Stimulated activated naive CD8-positive, alpha-beta T cell treated with anti-CD3 and anti-CD28 coated beads, Interleukin-15, Interleukin-2, amounts not matched to agents 100 ng/mL and 50 ng/mL, for 24 hours (primary cell): Measurements from ENCODE around the gene ADCY2.
"Not testable (repeated sequence)": the region's sequence is repeated elsewhere in the genome, so short reads cannot be mapped to it uniquely, and the experiment has no call there.

ENCODE experiments used
- H3K27ac Mint-ChIP-seq: one replicate; pipeline ENCODE4 v1.8.0; 2021; ENCODE audit warnings: mild to moderate bottlenecking, mixed read lengths
- H3K27me3 Mint-ChIP-seq: one replicate; pipeline ENCODE4 v1.8.0; 2021; ENCODE audit warnings: mixed read lengths
- H3K36me3 Mint-ChIP-seq: one replicate; pipeline ENCODE4 v1.8.0; 2021; ENCODE audit warnings: low read depth, mixed read lengths
- H3K4me1 Mint-ChIP-seq: one replicate; pipeline ENCODE4 v1.8.0; 2021; ENCODE audit warnings: low read depth, mixed read lengths
- H3K4me3 Mint-ChIP-seq: one replicate; pipeline ENCODE4 v1.8.0; 2021; ENCODE audit warnings: mild to moderate bottlenecking, mixed read lengths
- H3K9me3 Mint-ChIP-seq: one replicate; pipeline ENCODE4 v1.8.0; 2021; ENCODE audit warnings: mixed read lengths

Gene ADCY2

DNA sequence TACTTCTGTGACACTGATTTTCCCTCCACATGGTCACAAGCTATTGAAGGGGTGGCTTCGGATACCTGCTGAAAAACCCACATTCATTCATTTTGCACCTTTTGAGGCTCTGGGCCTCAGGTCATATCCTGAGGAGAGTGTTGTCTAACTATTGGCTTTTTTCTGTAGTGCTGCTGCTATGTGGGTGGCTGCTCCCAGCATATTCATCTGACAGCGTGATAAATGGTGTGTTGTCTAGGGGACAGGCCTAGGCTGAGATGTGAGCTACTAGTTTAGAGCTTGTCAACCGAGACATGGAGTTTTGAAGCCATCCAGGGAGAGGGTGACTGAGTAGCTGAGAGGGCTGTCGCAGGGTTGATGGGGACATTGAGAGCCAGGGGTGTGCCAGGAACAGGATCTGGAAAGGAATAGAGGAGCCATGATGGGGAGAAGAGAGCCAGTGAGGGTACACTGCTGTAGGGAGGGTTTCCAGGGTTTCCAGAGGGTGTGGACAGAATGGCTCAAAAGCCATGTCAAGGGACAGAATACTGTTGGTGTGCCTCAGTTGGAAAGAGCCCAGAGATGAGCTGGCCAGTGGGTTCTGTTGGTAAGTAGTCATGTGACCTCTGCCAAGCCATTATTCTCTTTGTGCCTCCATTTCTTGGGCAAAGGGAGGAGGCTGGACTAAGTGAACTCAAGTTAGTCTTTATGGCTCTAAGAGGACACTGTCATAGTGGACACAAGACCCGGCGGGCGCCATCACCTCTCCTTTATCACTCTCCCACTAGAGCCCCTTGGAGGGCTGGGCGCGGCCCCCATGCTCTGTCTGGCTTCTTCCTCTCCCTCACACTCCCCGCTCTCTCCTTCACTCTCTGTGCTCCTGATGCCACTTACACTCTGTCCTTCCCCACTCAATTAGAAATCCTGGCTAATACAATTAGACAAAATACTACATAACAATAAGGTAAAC lies 19.9 kb downstream of the ADCY2 start:
- H3K9me3 Mint-ChIP-seq, result no peaks in the 10 kb centered on the region
- no peak overlapping the region for H3K4me3 Mint-ChIP-seq
- no peaks in the 10 kb centered on the region for H3K4me1 Mint-ChIP-seq
- H3K27ac Mint-ChIP-seq, result no peak overlapping the region
- no peaks in the 10 kb centered on the region for H3K36me3 Mint-ChIP-seq
- H3K27me3 Mint-ChIP-seq, result peaks cover 5% of the 10 kb centered on the region

DNA sequence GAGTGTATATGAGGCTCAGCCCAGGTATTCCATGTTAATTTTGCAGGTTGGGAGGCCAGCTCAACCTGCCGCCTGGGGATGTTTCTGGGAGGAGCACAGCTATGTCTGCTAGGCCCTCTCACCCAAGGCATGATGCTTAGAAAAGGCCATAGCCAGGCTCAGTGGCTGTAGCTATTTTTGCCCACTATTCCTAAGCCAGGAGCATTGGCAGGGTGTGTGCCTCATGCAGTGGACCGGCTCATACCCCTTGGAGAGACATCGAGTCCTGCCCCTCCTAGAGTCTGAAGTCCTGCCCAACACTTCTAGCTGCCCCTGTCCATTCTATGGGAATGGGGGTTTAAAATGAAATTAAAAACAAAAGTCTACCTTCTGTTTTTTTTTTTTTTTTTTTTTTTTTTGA lies 22.3 kb downstream of the ADCY2 start:
- Mint-ChIP-seq H3K36me3 (no peaks in the 10 kb centered on the region), H3K27ac (no peak overlapping the region), H3K27me3 (peaks cover 5% of the 10 kb centered on the region), H3K4me3 (no peak overlapping the region), H3K9me3 (no peaks in the 10 kb centered on the region), H3K4me1 (no peaks in the 10 kb centered on the region)

DNA sequence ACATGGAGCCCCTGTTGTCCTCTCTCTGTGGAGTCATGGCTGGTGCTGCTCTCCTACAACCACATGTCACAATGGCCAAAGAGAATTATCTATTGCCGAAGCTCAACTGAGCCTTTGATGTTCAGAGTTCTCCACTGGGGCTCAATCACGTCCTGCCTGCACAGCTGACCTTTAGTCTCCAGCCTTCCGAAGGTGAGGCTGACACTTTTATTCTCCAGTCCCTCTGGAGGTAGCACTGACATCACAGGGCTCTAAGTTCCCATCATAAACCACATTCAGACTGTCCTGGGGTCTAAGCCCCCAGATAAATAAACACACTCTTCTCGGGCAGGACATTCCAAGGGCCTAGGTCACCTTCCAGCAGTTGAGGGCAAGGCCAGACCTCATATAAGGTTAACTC lies 23.4 kb downstream of the ADCY2 start:
- Mint-ChIP-seq H3K36me3 (no peaks in the 10 kb centered on the region), H3K9me3 (no peaks in the 10 kb centered on the region), H3K4me1 (no peaks in the 10 kb centered on the region), H3K27me3 (peaks cover 5% of the 10 kb centered on the region), H3K27ac (no peak overlapping the region), H3K4me3 (no peak overlapping the region)

DNA sequence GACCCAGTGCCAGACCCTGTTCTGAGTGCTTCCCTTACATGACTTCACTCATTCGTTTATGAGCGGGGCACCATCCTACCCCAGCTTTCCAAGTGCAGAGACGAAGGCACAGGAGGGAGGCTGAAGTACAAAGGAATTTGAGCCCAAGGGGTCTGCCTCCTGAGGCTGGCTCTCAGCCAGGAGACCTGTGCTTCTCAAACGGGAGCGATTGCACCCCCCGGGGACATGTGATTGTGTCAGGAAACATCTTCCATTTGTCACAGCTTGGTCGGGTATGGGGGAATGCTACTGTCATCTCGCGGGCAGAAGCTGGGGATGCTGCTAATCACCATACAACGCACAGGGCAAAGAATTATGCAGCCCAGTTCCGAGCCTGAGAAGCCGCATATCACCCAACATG lies 23.9 kb downstream of the ADCY2 start:
- no peaks in the 10 kb centered on the region for H3K9me3 Mint-ChIP-seq
- H3K27ac Mint-ChIP-seq, result no peak overlapping the region
- H3K4me1 Mint-ChIP-seq, result no peaks in the 10 kb centered on the region
- no peaks in the 10 kb centered on the region for H3K36me3 Mint-ChIP-seq
- H3K27me3 Mint-ChIP-seq, result peaks cover 5% of the 10 kb centered on the region
- H3K4me3 Mint-ChIP-seq, result no peak overlapping the region

DNA sequence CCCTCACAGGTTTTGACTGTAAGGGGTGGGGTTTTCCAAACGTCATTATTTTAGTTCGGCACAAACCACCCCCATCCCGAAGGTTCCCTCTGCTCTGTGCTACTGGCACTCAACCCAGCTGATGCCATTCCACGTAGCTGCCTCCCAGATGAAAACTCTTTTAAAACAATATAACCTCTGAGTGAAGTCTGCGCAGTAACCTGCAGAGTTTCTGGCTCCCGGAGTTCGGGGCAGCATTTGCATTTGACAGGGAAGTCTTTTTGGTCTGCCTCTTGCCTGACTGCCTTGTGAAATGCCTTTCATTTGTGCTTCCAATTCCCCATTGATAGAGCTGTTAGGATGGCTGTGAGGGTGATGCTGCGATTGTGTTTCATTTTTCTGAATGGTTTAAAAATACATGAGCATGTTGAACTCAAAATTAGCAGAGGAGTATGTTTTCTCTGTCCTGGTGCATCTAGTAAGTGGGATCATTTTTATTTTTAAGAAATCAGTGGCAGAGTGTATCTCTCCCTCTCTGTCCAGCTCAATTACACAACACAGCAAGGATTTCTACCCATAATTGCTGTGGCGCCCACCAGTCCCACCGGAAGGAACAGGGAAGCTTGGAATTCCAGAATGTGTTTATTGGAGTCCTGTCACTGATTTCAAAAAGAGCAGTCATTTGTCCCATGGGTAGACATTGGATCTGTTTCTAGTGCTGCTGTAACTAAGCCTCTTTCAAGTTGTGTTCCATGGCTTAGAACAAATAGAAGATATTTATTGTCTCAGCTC lies 24.8 kb downstream of the ADCY2 start:
- H3K9me3 Mint-ChIP-seq, result no peaks in the 10 kb centered on the region
- no peak overlapping the region for H3K27ac Mint-ChIP-seq
- H3K36me3 Mint-ChIP-seq, result no peaks in the 10 kb centered on the region
- no peaks in the 10 kb centered on the region for H3K4me1 Mint-ChIP-seq
- peaks cover 5% of the 10 kb centered on the region for H3K27me3 Mint-ChIP-seq
- no peak overlapping the region for H3K4me3 Mint-ChIP-seq

DNA sequence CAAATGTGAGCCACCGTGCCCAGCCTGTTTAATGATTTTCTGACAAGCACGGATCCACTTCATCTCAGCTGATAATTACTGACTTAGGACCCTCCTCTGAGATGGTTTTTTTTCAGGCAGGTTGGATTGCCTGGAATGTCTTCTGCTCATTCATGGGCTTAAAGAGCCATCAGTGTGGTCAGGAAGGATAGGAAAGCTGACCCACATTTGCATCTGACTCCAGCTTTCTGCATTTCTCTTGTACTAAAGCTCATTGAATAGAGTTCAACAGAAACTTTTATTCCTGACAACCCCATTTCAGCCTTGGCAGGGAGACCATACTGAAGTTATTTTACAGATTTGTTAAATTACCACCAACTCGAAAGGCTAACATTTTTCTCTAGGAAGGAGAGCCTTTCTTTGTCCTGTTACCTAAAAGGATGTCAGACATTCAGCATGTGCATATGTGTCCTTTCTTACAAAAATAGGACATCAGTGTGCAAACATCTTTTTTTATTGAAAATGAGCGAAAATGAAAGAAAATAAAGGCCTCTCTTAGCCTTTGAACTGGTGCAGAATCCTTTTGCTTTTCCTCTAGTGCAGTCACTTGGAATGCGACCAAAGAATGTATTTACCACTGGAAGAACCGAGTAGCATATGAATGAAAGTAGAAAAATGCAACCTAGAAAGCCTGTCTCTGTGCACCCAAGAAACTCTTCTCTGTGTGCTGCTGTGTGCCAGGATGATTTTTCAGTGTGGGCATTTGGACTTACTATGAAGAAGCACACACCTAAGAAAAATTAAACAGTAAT lies 26.6 kb downstream of the ADCY2 start:
- H3K27ac Mint-ChIP-seq, result no peak overlapping the region
- no peaks in the 10 kb centered on the region for H3K4me1 Mint-ChIP-seq
- H3K27me3 Mint-ChIP-seq, result peaks cover 5% of the 10 kb centered on the region
- no peaks in the 10 kb centered on the region for H3K9me3 Mint-ChIP-seq
- H3K4me3 Mint-ChIP-seq, result no peak overlapping the region
- H3K36me3 Mint-ChIP-seq, result no peaks in the 10 kb centered on the region

DNA sequence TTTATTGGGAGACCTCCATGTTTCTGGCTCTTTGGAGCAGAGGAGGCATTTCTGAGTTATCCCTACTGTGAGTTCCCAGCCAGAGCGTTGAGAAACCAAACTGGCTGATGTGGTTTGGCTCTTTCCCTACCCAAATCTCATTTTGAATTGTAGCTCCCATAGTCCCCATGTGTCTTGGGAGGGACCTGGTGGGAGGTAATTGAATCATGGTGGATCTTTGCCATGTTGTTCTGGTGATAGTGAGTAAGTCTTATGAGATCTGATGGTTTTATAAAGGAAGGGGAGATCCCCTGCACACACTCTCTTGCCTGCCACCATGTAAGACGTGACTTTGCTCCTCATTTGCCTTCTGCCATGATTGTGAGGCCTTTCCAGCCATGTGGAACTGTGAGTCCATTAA lies 27.3 kb downstream of the ADCY2 start:
- H3K27me3 Mint-ChIP-seq, H3K4me1 Mint-ChIP-seq, H3K4me3 Mint-ChIP-seq, H3K36me3 Mint-ChIP-seq, H3K27ac Mint-ChIP-seq, H3K9me3 Mint-ChIP-seq: not testable (repeated sequence)

DNA sequence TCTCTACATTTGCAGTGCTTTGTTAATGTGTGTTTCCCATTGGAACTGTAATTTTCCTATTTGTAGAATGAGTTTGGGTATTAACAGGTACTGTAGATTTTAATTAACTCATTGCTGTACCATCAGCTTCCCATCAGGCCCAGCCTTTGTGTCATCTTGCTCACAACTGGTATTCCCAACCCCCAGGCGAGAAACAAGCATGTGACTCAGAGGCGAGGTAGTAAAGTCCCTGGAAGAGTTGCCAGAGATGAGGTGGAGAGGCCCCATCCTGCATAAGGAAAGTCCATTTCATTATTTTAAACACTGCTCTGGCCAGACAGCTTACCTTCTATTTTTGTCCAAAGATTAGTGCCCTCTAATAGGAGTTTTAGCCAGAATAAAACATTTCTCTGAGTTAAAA lies 29.9 kb downstream of the ADCY2 start:
- Mint-ChIP-seq H3K27ac (no peak overlapping the region), H3K9me3 (no peaks in the 10 kb centered on the region), H3K27me3 (no peaks in the 10 kb centered on the region), H3K36me3 (no peaks in the 10 kb centered on the region), H3K4me3 (no peak overlapping the region), H3K4me1 (no peaks in the 10 kb centered on the region)

DNA sequence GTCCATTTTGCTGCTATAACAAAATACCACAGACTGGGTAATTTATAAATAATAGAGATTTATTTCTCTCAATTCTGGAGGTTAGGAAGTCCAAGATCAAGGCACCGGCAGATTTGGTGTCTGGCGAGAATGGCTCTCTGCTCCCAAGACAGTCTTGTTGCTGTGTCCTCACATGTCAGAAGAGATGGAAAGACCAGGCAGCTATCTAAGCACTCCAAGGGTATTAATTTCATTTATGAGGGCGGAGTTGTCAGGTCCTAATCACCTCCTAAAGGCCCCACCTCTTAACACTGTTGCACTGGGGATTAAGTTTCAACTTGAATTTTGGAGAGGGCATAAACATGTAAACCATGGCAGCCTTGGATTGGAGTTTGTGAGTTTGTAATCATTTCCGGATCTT lies 30.3 kb downstream of the ADCY2 start:
- no peaks in the 10 kb centered on the region for H3K36me3 Mint-ChIP-seq

DNA sequence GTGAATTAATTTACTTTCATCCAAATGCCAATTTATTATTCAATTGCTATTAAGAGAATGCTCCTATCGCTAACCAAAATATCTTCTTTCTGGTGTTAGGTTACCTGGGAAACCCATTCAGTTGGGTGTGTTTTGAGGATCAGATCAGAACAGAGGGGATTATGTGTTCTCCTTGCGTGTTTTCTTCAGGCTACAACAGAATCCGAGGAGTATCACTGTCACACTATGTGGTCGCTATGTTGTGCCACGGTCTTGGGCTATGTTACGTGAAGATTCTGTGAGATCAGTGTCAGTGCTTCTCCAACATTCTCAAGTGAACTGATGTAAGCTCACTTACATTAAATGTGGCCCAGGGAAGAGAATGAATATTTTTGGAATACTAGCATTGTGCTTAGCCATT lies 39.0 kb downstream of the ADCY2 start:
- Mint-ChIP-seq H3K4me3 (no peak overlapping the region), H3K27ac (no peak overlapping the region), H3K36me3 (no peaks in the 10 kb centered on the region), H3K4me1 (no peaks in the 10 kb centered on the region), H3K27me3 (no peaks in the 10 kb centered on the region), H3K9me3 (peaks cover 4% of the 10 kb centered on the region)

More for the DNA sequence above, 30.3 kb downstream of the ADCY2 start:
- Mint-ChIP-seq H3K4me1 (no peaks in the 10 kb centered on the region), H3K4me3 (no peak overlapping the region), H3K9me3 (no peaks in the 10 kb centered on the region), H3K27me3 (no peaks in the 10 kb centered on the region), H3K27ac (no peak overlapping the region)

DNA sequence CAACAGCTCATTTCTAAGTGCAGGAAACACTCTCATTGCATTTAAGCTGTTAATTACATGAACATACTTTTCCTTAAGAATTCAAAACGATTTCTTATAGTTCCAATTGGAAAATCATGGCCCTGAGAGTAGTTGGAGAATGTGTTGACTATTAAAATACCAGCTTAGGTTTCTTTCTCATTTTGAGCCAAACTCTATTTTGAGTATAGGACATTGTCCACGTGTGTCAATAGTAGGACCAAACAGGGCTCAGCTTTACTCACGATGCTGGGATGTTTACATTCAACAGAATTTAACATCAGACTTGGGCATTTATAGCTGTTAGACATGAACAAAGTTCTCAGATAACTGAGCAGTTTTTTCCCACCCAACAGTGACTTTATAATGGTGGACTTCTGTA lies 39.6 kb downstream of the ADCY2 start:
- H3K4me1 Mint-ChIP-seq, result no peaks in the 10 kb centered on the region
- no peak overlapping the region for H3K4me3 Mint-ChIP-seq
- H3K27me3 Mint-ChIP-seq, result no peaks in the 10 kb centered on the region
- peaks cover 5% of the 10 kb centered on the region for H3K9me3 Mint-ChIP-seq
- H3K36me3 Mint-ChIP-seq, result no peaks in the 10 kb centered on the region
- H3K27ac Mint-ChIP-seq, result no peak overlapping the region

DNA sequence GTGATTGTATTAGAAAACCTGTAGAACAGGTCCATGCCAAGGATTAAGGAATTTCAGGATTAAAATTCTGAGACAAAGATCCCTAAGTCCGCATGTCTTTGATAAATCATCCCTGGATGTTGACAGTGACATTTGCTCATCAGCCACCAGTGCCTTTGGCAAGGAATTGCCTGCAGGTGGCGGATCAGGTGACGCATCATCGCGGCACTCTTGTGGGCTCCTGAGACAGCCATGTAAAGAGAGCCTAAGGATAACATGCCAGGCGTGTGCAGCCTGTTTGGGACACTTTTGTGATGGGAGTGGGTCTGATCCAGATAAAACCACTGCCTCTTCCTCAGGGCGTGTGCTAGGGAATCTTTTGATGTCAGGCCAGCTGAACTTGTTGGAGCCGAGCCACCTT lies 40.6 kb downstream of the ADCY2 start:
- no peak overlapping the region for H3K27ac Mint-ChIP-seq
- no peak overlapping the region for H3K4me3 Mint-ChIP-seq
- peaks cover 11% of the 10 kb centered on the region for H3K9me3 Mint-ChIP-seq
- no peaks in the 10 kb centered on the region for H3K27me3 Mint-ChIP-seq
- H3K4me1 Mint-ChIP-seq, result no peaks in the 10 kb centered on the region
- H3K36me3 Mint-ChIP-seq, result no peaks in the 10 kb centered on the region

DNA sequence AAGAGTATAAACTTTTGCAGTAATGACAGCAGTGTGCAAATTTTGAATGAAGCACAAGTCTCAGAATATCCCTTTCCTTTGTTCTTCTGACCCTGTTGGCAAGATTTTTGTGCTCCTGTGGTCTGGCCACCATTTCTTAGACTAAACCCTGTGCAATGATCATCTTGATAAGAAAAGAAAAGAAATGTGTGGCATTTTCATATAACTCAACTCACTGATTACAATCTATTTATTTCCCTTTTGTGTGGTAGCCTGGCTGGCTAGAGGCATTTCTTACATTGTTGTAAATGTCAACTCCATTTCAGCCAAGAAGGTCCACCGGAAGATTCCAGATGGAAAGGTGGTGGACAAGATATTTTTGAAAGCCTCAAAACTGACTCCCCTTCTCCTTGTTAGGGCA lies 41.9 kb downstream of the ADCY2 start:
- Mint-ChIP-seq H3K9me3 (peaks cover 11% of the 10 kb centered on the region), H3K4me1 (no peaks in the 10 kb centered on the region), H3K27me3 (no peaks in the 10 kb centered on the region), H3K27ac (no peak overlapping the region), H3K36me3 (no peaks in the 10 kb centered on the region), H3K4me3 (no peak overlapping the region)

DNA sequence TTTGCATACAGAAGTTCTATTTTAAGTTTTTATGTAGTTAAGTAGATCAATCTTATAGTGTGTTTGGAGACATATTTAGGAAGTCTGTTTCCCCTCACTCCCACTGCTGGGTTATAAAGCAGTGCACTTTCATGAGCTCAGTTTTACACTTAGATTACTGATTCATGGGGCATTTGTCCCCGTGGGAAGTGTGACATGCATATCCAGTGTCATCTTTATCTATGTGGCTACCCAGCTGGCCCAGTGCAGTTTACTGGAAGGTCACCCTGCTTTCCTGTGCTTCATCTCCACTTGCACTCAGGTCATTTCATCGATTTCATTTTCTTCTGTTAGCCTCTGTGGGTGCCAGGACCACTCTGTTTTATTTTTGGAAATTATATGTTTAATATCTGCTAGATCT lies 49.1 kb downstream of the ADCY2 start:
- H3K27me3 Mint-ChIP-seq, result no peaks in the 10 kb centered on the region
- H3K4me1 Mint-ChIP-seq, result no peaks in the 10 kb centered on the region
- peaks cover 7% of the 10 kb centered on the region for H3K9me3 Mint-ChIP-seq
- H3K36me3 Mint-ChIP-seq, result no peaks in the 10 kb centered on the region
- H3K27ac Mint-ChIP-seq, result no peak overlapping the region
- no peak overlapping the region for H3K4me3 Mint-ChIP-seq

DNA sequence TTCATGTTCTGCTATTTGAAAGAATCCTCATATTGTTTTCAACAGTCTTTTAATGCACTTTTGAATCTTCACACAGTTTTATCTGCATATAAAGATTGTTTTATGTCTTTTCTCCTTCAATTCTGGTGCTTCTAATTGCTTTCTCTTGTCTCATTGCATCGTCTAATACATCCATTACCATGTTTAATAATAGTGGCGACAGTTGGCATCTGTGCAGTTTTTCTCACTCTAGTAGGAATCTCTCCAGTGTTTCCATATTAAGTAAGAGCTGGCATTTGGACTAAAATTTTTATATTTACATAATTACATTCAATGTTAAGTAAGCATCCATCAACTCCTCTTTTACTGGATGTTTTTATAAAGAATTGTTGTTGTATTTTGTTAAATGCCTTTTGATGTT lies 49.9 kb downstream of the ADCY2 start:
- Mint-ChIP-seq H3K27ac (no peak overlapping the region), H3K9me3 (peaks cover 3% of the 10 kb centered on the region), H3K36me3 (no peaks in the 10 kb centered on the region), H3K4me1 (no peaks in the 10 kb centered on the region), H3K4me3 (no peak overlapping the region), H3K27me3 (no peaks in the 10 kb centered on the region)
